K562 (cell line): ENCODE results near the gene SYN1. TPM values are rescaled to one million over a fixed set of nuclear protein-coding genes. Genes with fewer than 3 reads are reported as not detected.

Experiments used
- ATF1 ChIP-seq, 2 experiments: fragments of 450-650 bp in 1 of 2; IDR thresholded peaks; 2 replicates each; pipeline ENCODE4 v1.6.1; 2016; ENCODE audit warnings: missing compliant biosample characterization in 1 of 2, missing genetic modification characterization in 1 of 2
- CBX1 ChIP-seq: sonication (generic); IDR thresholded peaks from 2 replicates; pipeline ENCODE4 v1.6.1; 2016; ENCODE audit warnings: antibody characterized with exemption, low read depth, mild to moderate bottlenecking
- FOXA1 ChIP-seq: fragments of 450-650 bp; IDR thresholded peaks from 2 replicates; pipeline ENCODE4 v1.6.1; 2016; ENCODE audit warnings: mild to moderate bottlenecking, borderline replicate concordance
- MEIS2 ChIP-seq: fragments of 450-650 bp; IDR thresholded peaks from 2 replicates; pipeline ENCODE4 v1.6.1; 2014; ENCODE audit warnings: mild to moderate bottlenecking; ENCODE audit not compliant: partially characterized antibody
- NFXL1 ChIP-seq: fragments of 450-650 bp; formaldehyde crosslinking; IDR thresholded peaks from 2 replicates; pipeline ENCODE4 v1.4.0; 2021; ENCODE audit warnings: mild to moderate bottlenecking
- RFX7 ChIP-seq: fragments of 250-450 bp; sonication (Bioruptor Pico); IDR thresholded peaks from 2 replicates; pipeline ENCODE4 v1.5.1; 2021; ENCODE audit warnings: mild to moderate bottlenecking
- SAFB2 ChIP-seq: fragments of 200-400 bp; formaldehyde crosslinking; IDR thresholded peaks from 2 replicates; pipeline ENCODE4 v1.6.1; 2018; ENCODE audit warnings: borderline replicate concordance, low read length, low read depth, moderate library complexity; ENCODE audit not compliant: severe bottlenecking
- SAP30 ChIP-seq: fragments of 200-600 bp; sonication (generic); IDR thresholded peaks from 2 replicates; pipeline ENCODE4 v1.6.1; 2012; ENCODE audit warnings: borderline replicate concordance, low read depth, mild to moderate bottlenecking, moderate library complexity, low read length, control low read depth, inconsistent platforms; ENCODE audit not compliant: insufficient read depth, poor library complexity, severe bottlenecking
- SMAD4 ChIP-seq: fragments of 250-450 bp; sonication (Bioruptor Pico); conservative IDR thresholded peaks from 2 replicates; pipeline ENCODE4 v1.8.0; 2021; ENCODE audit warnings: inconsistent platforms, mild to moderate bottlenecking, moderate library complexity
- TCFL5 ChIP-seq: fragments of 250-450 bp; sonication (Bioruptor Pico); conservative IDR thresholded peaks from 2 replicates; pipeline ENCODE4 v1.6.1; 2021; ENCODE audit warnings: mild to moderate bottlenecking, moderate library complexity, matching md5 sums
- ZNF121 ChIP-seq: sonication (generic); formaldehyde crosslinking; conservative IDR thresholded peaks from 2 replicates; pipeline ENCODE4 v1.8.0; 2022; ENCODE audit warnings: missing genetic modification reagents
- ZNF212 ChIP-seq: fragments of 450-650 bp; formaldehyde crosslinking; IDR thresholded peaks from 2 replicates; pipeline ENCODE4 v1.4.0; 2020; ENCODE audit warnings: mild to moderate bottlenecking
- ZNF217 ChIP-seq: sonication (generic); formaldehyde crosslinking; IDR thresholded peaks from 2 replicates; pipeline ENCODE4 v1.8.0; 2022; ENCODE audit warnings: mild to moderate bottlenecking, missing genetic modification reagents
- polyA plus RNA-seq, 8 experiments: library from polyadenylated mRNA; depleted of rRNA in 4 of 8; stranded (reverse) in 5 of 8; unstranded in 3 of 8; fragments of >200 nt; fragmentation: Nextera tagmentation in 2 of 8; fragmentation: Illumina TruSeq in 1 of 8; extraction: Ambion mirVana in 2 of 8; extraction: Trizol in 1 of 8; gene quantifications; 2 replicates each; pipeline versions ENCODE4 v1.2.1 to v1.2.3, GENCODE V29; 2011 to 2014; ENCODE audit warnings: inconsistent platforms in 1 of 8, missing spikeins in 1 of 8
- total RNA-seq, 7 experiments: library from RNA; depleted of rRNA in 6 of 7; stranded (reverse); fragments of >200 nt in 6 of 7; fragmentation: Illumina TruSeq in 2 of 7; extraction: Trizol in 2 of 7; gene quantifications; 2 replicates each; pipeline versions ENCODE4 v1.2.1 to v1.2.3, GENCODE V29; 2011 to 2021; ENCODE audit warnings: low replicate concordance in 1 of 7
- TF ChIP-seq, protein P1 (sequence below): fragments of 450-650 bp; formaldehyde crosslinking; IDR thresholded peaks from 2 replicates; pipeline ENCODE4 v1.4.0; 2020; ENCODE audit warnings: mild to moderate bottlenecking
- TF ChIP-seq, protein P2 (sequence below): fragments of 450-650 bp; IDR thresholded peaks from 2 replicates; pipeline ENCODE4 v1.6.1; 2016; ENCODE audit warnings: antibody characterized with exemption
- TF ChIP-seq, protein P3 (sequence below), 2 experiments: fragments of 450-650 bp in 1 of 2; sonication (generic) in 1 of 2; formaldehyde crosslinking; conservative IDR thresholded peaks; 2 replicates each; pipeline versions ENCODE4 v1.4.0 to v1.8.1; 2020 to 2022; ENCODE audit warnings: mild to moderate bottlenecking in 1 of 2, missing genetic modification reagents in 1 of 2
- TF ChIP-seq, protein P4 (sequence below): sonication (generic); formaldehyde crosslinking; IDR thresholded peaks from 2 replicates; pipeline ENCODE4 v1.4.0; 2020; ENCODE audit warnings: mild to moderate bottlenecking, missing genetic modification reagents
- TF ChIP-seq, protein P5 (sequence below): fragments of 450-650 bp; formaldehyde crosslinking; IDR thresholded peaks from 2 replicates; pipeline ENCODE4 v1.4.0; 2022; ENCODE audit warnings: mild to moderate bottlenecking, moderate library complexity
- TF ChIP-seq, protein P6 (sequence below): fragments of 450-650 bp; IDR thresholded peaks from 2 replicates; pipeline ENCODE4 v1.6.1; 2016; ENCODE audit warnings: missing biosample characterization, missing genetic modification characterization

Gene SYN1
- total and polyA plus RNA-seq, 9 of the 15 experiments (the other 6 are each of a cell fraction or from before 2014, with no cell fraction given) = 0.01 to 0.28 (median 0.18) TPM; not detected in 2

DNA sequence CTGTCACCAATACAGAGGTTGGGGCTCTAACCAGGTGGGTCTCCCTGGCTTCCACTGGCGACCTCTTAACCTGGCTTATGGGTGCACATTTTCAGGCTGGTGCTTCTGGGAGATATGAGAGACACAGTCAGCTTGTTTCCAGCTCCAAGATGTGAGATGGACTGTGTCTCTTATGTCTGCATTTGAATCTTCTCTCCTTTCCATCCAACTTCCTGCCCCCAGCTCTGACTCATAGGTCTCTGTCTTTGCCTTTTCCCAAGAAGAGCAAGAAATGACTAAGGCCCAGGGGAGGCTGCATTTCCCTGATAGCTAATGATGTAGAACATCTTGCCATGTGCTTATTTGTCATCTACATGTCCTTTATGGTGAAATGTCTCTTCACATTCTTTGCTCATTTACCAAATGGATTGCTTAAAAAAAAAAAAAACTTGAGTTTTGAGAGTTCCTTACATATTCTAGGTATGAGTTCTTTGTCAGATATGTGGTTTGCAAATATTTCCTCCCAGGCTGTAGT, 42.5 kb upstream of the SYN1 start (continued):
- TF ChIP-seq, protein P1, sequence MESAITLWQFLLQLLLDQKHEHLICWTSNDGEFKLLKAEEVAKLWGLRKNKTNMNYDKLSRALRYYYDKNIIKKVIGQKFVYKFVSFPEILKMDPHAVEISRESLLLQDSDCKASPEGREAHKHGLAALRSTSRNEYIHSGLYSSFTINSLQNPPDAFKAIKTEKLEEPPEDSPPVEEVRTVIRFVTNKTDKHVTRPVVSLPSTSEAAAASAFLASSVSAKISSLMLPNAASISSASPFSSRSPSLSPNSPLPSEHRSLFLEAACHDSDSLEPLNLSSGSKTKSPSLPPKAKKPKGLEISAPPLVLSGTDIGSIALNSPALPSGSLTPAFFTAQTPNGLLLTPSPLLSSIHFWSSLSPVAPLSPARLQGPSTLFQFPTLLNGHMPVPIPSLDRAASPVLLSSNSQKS = no peak
- no peak for TF ChIP-seq ZNF212 (CRISPR knock-in tag)
- no peak for TF ChIP-seq CBX1
- TF ChIP-seq ZNF217 (CRISPR knock-in tag) = no peak
- no peak for TF ChIP-seq SAP30
- TF ChIP-seq, protein P2, sequence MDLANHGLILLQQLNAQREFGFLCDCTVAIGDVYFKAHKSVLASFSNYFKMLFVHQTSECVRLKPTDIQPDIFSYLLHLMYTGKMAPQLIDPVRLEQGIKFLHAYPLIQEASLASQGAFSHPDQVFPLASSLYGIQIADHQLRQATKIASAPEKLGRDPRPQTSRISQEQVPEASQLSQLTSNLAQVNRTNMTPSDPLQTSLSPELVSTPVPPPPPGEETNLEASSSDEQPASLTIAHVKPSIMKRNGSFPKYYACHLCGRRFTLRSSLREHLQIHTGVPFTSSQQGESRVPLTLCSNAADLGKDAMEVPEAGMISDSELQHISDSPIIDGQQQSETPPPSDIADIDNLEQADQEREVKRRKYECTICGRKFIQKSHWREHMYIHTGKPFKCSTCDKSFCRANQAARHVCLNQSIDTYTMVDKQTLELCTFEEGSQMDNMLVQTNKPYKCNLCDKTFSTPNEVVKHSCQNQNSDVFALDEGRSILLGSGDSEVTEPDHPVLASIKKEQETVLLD = no peak
- TF ChIP-seq, protein P3, sequence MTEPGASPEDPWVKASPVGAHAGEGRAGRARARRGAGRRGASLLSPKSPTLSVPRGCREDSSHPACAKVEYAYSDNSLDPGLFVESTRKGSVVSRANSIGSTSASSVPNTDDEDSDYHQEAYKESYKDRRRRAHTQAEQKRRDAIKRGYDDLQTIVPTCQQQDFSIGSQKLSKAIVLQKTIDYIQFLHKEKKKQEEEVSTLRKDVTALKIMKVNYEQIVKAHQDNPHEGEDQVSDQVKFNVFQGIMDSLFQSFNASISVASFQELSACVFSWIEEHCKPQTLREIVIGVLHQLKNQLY (CRISPR knock-in tag; conservative IDR thresholded peaks at IDR 0.05) = no peak
- no peak for TF ChIP-seq ZNF121 (CRISPR knock-in tag)
- TF ChIP-seq, protein P4, sequence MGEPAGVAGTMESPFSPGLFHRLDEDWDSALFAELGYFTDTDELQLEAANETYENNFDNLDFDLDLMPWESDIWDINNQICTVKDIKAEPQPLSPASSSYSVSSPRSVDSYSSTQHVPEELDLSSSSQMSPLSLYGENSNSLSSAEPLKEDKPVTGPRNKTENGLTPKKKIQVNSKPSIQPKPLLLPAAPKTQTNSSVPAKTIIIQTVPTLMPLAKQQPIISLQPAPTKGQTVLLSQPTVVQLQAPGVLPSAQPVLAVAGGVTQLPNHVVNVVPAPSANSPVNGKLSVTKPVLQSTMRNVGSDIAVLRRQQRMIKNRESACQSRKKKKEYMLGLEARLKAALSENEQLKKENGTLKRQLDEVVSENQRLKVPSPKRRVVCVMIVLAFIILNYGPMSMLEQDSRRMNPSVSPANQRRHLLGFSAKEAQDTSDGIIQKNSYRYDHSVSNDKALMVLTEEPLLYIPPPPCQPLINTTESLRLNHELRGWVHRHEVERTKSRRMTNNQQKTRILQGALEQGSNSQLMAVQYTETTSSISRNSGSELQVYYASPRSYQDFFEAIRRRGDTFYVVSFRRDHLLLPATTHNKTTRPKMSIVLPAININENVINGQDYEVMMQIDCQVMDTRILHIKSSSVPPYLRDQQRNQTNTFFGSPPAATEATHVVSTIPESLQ (CRISPR knock-in tag) = no peak
- TF ChIP-seq RFX7 (CRISPR knock-in tag) = no peak
- no peak for TF ChIP-seq SAFB2
- TF ChIP-seq TCFL5 = no peak
- TF ChIP-seq NFXL1 (CRISPR knock-in tag) = no peak
- TF ChIP-seq MEIS2 = peak; percentile 67
- TF ChIP-seq ATF1 (CRISPR knock-in tag; IDR thresholded peaks at IDR 0.05) = no peak
- no peak for TF ChIP-seq ATF1 (tag; IDR thresholded peaks at IDR 0.05)
- no peak for TF ChIP-seq SMAD4 (CRISPR knock-in tag)
- no peak for TF ChIP-seq FOXA1
- TF ChIP-seq, protein P5, sequence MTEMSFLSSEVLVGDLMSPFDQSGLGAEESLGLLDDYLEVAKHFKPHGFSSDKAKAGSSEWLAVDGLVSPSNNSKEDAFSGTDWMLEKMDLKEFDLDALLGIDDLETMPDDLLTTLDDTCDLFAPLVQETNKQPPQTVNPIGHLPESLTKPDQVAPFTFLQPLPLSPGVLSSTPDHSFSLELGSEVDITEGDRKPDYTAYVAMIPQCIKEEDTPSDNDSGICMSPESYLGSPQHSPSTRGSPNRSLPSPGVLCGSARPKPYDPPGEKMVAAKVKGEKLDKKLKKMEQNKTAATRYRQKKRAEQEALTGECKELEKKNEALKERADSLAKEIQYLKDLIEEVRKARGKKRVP = no peak
- TF ChIP-seq, protein P6, sequence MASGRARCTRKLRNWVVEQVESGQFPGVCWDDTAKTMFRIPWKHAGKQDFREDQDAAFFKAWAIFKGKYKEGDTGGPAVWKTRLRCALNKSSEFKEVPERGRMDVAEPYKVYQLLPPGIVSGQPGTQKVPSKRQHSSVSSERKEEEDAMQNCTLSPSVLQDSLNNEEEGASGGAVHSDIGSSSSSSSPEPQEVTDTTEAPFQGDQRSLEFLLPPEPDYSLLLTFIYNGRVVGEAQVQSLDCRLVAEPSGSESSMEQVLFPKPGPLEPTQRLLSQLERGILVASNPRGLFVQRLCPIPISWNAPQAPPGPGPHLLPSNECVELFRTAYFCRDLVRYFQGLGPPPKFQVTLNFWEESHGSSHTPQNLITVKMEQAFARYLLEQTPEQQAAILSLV = no peak
